ENCODE results near the gene ZNF546.
"Not testable (repeated sequence)": the region's sequence is repeated elsewhere in the genome, so short reads cannot be mapped to it uniquely, and the experiment has no call there.

The ZNF546 gene

DNA sequence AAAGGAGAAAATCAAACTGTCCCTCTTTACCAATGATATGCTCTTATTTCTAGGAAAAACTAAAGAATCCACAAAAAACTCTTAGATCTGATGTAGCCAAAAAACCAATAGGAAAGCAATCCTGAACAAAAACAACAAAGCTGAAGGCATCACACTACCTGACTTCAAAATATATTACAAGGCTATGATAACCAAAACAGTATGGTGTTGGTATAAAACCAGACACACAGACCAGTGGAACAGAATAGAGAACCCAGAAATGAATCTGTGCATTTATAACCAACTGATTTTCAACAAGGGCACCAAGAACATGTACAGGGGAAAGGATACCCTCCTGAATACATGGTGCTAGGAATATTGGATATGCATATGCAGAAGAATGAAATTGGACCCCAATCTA, 9.7 kb upstream of the ZNF546 start:
- DNase-seq = no peak

DNA sequence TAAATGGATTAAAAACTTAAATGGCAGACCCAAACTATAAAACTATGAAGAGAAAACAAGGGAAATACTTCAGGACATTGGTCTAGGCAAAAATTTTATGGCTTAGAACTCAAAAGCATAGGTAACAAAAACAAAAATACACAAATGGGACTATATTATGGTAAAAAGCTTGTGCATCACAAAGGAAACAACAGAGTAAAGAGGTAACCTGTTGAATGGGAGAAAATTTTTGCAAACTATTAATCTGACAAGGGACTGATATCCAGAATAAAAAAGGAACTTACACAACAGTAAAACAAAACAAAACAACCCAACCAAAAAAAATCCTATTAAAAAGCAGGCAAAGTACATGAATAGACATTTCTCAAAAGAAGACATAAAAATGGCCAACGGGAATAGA, 9.3 kb upstream of the ZNF546 start:
- no peak for DNase-seq

DNA sequence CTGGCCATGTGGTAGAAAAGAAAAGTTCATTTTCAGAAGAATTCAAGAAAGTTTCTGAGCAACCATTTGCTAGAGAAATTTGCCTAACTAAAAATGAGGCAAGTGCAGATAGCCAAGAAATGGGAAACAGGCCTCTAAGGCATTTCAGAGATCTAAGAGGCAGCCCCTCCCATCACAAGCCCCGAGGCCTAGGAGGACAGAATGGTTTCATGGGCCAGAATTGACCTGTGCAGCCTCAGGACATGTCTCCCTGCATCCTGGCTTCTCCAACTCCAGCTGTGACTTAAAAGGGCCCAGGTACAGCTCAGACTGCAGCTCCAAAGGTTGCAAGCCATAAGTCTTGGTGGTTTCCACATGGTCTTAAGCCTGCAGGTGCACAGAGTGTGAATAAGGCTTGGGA, 3.3 kb upstream of the ZNF546 start:
- DNase-seq = no peak

DNA sequence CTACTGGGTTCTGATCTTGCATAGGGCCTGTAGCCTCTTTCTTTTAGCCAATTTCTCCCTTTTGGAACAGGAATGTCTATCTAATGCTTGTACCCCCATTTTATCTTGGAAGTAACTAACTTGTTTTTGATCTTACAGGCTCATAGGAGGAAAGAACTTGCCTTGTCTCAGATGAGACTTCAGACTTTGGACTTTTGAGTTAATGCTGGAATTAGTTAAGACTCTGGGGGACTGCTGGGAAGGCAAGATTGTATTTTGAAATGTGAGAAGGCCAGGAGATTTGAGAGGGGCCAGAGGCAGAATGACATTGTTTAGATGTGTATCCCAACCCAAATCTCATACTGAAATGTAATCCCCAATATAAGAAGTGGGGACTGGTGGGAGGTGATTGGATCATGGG, 2.5 kb upstream of the ZNF546 start:
- DNase-seq = no peak

DNA sequence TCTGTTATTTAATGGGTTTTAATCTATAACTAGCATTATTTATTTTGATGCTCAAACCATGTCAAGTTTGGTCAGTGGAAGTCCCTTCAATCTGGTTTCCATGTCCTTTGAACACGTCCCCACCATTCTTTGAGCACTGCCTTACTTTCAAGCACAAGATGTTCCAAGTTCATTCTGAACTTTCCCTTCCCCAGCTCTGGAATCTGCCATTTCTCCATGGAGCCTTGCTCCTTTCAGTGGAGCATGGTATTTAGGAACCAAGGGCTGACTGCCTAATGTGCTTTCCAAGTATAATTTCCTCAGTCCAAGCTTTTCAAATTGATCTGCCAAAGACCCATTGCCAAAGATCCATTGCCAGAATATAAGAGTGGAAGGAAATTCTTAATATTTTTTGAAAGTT, 1.1 kb upstream of the ZNF546 start:
- DNase-seq = no peak

DNA sequence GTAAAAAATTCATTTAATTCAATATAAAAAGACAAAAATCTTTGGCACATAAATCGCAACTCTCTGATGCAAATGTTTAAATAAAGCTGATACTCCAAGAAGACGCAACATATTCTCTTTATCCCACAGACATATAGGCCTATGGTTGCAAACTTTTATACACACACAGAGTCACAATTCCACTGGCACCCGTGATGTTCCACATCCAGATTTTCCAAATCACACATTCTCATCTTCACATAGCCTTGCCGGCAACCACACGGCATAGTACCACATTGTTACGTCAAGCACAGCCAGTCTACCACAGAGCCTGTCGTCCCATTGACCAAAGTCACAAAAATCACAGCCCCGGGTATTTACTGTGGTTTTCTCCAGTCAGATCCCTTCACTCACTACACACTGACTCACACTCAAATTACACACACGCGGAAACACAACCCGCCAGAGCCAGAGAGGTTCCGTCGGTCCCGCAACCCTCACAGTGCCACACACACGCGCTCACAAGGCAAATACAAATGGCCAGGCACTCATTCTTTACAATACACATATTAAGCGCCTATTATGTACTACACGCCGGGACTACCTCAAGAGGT, 546 bp upstream of the ZNF546 start:
- DNase-seq = peak; percentile 28

DNA sequence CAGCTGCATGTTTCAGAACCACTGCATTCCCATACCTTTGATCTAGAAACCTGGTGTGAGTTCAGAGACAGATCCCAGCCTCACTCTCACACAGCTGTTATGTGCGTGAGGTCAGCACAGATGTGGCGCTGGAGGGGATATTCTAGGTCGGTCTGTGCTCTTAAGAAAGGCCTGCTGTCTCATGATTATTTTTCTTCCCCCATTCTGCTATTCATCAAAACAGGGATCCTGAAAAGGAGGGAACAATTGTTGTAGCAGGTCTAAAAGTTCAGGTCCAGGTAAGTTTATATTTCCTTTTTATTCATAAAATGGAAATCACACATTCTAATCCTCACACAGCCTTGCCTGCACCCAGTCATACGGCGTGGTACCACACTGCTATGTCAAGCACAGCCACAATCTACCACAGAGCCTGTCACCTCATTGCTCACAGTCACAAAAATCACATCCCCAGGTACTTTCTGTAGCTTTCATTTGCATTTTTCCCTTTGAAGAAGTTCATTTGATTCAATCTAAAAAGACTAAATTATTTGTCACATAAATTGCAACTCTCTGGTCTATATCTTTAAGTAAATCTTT, 867 bp downstream of the ZNF546 start:
- no peak for DNase-seq

DNA sequence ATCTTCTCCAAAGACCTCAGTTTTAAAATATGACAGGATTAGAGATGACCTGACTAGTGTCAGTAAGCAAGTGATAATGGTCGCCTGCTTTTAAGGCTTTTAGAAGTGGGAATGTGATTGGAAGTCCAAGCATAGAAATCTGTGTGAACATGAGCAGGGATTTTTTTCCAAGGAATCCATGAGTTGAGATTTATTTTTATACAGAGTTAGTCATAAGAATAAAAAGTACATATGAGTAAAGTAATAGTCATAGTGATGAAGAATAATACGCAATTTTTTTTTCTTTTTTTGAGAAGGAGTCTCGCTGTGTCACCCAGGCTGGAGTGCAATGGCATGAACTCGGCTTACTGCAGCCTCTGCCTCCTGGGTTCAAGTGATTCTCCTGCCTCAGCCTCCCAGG, 1.6 kb downstream of the ZNF546 start:
- no peak for DNase-seq

DNA sequence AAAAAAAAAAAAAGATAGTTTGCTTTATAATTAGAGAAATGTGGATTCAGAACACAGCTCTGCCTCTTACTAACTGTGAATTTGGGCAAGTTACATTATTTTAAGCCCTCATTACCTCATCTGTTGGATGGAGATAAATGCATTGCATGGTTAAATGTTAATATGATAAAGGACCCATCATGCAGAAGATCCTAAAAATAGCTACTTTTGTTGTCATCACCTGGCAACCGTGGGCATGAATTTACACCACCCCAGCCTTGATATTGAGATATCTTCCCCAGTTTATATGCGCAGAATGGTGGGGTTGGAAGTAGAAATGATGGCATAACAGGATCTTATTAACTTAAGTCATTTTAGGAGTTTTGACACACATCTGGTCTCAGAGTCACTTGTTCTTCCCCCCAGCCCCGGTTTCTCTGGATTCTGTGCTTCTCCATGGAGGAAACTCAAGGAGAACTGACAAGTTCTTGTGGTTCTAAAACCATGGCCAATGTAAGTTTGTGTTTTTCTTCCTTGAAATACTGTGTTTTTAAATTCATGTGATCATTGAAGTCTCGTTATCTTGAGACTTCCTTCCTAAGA, 8.9 kb downstream of the ZNF546 start:
- DNase-seq = no peak

DNA sequence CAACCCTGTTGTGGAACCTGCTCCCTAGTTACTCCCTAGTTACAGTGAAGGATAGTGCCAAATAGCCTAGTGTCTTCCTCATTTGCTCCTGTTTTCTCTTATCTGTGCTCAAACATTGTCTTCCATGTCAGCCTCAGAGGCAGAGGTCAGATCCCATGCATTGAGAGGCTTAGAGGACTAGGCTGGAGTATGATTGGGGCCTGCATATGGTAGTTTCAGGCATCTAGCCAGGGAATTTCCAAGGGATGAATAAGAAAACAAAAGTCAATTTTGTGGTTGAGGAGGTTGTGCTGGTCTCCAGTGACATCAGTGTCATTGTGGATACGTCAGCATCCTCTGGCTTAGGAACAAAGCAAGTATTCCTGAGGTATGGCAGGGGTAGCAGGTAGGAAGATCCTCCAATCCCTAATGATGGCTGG, 9.4 kb downstream of the ZNF546 start:
- no peak for DNase-seq

DNA sequence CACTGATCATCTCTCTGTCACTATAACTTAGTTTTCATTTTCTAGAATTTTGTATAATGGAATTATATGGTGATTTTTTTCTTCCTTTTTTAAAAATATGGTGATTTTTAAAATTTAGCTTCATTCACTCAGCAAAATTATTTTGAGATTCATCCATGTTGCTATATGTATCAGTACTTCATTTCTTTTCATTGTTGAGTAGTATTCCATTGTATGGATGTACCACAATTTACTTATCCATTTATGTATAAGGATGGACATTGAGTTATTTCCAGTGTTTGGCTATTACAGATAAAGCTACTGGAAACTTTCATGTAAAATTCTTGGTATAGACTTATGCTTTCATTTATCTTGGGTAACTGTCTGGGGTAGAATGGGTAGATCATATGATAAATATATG, 12.8 kb downstream of the ZNF546 start:
- DNase-seq = no peak

DNA sequence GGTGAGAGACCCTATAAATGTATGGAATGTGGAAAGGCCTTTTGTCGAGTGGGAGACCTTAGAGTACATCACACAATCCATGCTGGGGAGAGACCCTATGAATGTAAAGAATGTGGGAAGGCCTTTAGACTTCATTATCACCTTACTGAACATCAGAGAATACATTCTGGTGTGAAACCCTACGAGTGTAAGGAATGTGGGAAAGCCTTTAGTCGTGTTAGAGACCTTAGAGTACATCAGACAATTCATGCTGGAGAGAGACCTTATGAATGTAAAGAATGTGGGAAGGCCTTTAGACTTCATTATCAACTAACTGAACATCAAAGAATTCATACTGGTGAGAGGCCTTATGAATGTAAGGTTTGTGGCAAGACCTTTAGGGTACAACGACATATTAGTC, 17.1 kb downstream of the ZNF546 start:
- DNase-seq = no peak

DNA sequence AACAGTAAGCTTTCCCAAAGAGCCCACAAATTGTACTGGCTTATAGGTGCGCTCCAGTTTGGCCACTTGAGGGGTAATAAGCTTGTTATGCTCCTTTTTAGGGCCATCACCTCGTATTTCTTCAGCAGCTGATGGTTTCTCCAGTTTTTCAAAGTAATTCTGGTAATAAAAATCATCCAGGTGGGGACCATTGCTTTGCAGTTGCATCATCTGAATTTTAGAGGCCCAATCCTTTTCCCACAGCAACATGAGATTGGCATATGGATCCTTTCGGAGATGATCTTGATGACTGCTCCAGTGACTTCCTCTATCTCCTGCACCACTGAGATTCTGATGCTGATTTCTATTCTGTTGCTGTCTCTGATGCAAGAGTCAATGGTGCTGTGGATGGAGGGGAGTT, 27.1 kb downstream of the ZNF546 start:
- no peak for DNase-seq

DNA sequence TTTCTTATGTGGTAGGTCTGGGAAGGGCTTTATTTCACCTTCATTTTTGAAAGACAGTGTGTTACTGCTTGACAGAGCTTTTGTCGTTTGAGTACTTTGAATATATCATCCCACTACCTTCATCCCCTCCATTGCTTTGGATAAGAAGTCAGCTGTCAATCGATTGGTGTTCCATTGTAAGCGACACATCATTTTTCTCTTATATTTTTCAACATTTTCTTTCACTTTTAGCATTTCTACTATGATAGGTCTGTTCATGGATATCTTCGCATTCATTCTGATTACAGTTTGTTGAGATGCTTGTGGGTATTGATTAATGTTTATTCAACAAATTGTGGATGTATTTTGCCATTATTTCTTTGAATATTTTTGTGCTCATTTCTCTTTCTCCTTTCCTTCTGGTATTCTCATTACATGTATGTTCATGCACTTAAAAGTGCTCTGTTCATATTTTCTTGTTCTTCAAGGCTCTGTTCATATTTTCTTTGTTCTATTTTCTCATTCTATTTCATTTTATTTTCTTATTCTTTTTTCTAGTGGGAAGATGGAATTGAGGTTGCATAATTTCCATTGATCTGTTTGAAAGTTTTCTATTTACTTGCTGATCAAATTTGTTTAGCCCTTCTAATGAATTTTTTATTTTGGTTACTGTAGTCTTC, 29.2 kb downstream of the ZNF546 start:
- no peak for DNase-seq

DNA sequence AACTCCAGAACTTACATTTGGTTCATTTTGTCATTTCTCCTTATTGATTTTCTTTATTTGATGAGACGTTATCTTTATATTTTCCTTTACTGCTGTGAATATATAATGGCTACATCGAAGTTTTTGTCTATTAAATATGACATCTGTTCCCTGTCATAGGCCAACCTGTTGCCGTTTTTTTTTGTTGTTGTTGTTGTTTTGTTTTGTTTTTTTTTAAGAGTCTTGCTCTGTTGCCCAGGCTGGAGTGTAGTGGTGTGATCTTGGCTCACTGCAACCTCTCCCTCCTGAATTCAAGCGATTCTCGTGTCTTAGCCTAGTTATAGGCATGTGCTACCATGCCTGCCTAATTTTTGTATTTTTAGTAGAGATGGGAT, 29.7 kb downstream of the ZNF546 start:
- DNase-seq = no peak

DNA sequence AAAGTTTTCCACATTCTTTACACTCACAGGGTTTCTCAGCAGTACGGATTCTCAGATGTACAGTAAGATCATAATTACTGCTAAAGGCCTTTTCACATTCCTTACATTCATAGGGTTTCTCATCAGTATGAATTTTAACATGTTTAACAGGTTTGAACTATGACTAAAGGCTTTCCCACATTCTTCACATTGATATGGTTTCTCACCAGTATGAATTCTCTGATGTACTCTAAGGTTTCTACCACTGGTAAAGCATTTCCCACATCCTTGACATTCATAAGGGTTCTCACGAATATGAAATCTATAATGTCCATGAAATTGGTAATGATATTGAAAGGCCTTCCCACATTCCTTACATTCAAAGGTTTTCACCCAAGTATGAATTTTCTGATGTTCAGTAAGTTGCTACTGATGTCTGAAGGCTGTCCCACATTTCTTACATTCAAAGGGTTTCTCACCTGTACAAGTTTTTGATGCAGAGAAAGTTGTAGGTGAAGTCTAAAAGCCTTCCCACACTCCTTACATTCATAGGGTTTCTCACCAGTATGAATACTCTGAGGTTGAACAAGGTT, 37.2 kb downstream of the ZNF546 start:
- no peak for DNase-seq

DNA sequence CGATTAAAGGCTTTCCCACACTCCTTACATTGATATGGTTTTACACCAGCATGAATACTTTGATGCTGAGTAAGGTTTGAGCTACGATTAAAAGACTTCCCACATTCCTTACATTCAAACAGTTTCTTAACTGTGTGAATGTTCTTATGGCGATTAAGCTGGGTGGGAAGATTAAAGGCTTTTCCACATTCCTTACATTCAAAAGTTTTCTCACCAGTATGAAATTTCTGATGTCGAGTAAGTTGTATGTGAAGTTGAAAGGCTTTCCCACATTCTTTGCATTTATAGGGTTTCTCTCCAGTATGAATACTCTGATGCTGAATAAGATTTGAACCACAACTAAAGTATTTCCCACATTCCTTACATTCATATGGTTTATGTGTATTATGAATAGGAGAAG, 39.1 kb downstream of the ZNF546 start:
- DNase-seq = no peak

DNA sequence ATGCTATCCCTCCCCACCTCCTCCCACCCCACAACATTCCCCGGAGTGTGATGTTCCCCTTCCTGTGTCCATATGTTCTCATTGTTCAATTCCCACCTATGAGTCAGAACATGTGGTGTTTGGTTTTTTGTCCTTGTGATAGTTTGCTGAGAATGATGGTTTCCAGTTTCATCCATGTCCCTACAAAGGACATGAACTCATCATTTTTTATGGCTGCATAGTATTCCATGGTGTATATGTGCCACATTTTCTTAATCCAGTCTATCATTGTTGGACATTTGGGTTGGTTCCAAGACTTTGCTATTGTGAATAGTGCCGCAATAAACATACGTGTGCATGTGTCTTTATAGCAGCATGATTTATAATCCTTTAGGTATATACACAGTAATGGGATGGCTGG, 41.2 kb downstream of the ZNF546 start:
- not testable (repeated sequence) for DNase-seq

DNA sequence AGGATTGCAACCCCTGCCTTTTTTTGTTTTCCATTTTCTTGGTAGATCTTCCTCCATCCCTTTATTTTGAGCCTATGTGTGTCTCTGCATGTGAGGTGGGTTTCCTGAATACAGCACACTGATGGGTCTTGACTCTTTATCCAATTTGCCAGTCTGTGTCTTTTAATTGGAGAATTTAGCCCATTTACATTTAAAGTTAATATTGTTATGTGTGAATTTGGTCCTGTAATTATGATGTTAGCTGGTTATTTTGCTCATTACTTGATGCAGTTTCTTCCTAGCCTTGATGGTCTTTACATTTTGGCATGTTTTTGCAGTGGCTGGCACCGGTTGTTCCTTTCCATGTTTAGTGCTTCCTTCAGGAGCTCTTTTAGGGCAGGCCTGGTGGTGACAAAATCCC, 44.9 kb downstream of the ZNF546 start:
- DNase-seq = not testable (repeated sequence)

DNA sequence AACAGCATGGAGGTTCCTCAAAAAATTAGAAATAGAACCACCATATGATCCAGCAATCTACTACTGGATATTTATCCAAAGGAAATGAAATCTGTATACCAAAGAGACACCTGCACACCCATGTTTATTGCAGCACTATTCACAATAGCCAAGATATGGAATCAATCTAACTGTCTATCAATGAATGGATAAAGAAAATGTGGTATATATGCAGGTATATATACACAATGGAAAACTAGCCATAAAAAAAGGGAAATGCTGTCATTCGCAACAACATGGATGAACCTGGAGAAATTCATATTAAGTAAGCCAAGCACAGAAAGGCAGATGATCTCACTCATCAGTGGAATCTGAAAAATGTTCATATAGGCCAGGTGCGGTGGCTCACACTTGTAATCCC, 56.6 kb downstream of the ZNF546 start:
- DNase-seq = no peak

DNA sequence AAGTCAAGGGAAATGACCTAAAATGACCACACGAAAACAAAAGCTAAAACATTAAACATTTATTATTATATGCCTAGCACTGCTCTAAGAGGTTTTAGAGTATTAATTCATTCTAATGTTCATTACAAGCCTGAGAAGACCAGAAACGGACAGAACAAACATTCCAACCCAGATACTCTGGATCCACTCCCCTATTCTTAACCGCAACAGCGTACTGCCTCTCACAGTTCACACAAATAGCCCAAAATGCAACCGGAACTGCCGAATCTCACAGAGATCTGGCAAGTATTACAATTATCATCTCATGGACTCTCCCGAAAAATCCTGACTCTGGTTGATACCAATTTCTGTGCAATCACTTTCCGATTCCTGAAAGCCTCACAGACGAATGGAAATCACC, 57.8 kb downstream of the ZNF546 start:
- no peak for DNase-seq

DNA sequence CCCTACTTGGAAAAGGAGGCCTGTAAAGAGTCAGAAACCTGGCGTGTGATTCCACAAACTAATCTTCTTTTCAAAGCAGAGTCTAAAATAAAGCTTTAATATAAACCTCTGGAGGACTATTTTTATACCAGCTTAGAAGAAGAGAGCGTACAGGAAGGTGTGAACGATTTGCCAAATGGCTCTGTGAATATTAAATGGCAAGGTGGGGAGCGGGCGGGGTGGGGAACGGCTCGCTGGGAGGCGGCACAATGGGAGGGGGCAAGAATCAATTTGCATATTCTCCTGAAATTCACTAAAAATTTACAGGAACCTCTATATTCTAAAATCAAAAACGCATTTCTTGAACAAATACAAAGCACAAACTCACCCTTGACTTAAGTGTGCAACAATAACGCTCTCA, 58.2 kb downstream of the ZNF546 start:
- no peak for DNase-seq

DNA sequence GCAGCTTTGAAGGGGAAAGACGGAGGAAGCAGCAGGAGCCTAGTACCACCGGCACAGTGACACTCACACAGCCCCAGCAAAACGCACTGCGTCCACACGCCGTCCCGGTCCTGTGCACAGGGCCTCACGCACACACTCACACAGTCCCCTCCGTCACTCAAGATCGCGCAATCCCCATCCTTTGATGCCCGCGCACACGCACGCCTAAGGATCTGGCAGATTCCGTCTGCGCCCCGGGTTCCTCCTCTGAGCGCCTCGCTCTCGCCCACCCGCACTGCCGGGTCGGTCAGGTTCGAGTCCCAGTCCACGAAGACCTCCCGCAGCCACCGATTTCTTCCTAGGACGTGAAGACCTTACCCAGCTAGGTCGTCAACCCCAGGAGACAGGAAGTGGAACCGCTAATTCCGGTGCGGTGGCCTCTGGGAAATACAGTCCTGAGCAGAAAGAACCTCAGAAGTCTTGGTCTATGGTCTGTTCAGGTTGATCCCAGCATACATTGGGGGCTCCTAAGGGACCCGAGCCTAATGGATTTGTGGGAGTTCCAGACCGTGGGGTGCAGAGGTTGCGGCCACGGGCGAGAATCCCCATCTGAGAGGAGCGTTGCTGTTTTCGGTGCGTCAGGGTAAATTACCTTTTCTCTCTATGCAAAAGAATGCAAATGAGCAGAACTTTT, 59.1 kb downstream of the ZNF546 start, which contains the start of gene ZNF780B:
Gene ZNF780B, minus strand, starts transcription at position 400 of the 673 bp plus-strand sequence. CDS start 5,899 bp downstream, outside the sequence.
- DNase-seq = peak; percentile 56

All from inflammatory macrophage treated with lipopolysaccharide for 4 hours (primary cell).